Testis (tissue), 2 donors: ENCODE results near the gene DCLK2.

Source experiments
- POLR2A ChIP-seq: fragments of 450-650 bp; IDR thresholded peaks from one replicate; pipeline ENCODE4 v1.6.1; 2017; ENCODE audit warnings: antibody characterized with exemption, mild to moderate bottlenecking, moderate library complexity
- TF ChIP-seq, protein P1 (sequence below), 3 experiments: fragments of 450-650 bp in 2 of 3; fragments of 200-600 bp in 1 of 3; sonication (generic) in 1 of 3; IDR thresholded peaks; one replicate each; pipeline ENCODE4 v1.5.1; 2016 to 2019; ENCODE audit warnings: antibody characterized with exemption in 3 of 3, mild to moderate bottlenecking in 2 of 3, moderate library complexity in 1 of 3

DNA sequence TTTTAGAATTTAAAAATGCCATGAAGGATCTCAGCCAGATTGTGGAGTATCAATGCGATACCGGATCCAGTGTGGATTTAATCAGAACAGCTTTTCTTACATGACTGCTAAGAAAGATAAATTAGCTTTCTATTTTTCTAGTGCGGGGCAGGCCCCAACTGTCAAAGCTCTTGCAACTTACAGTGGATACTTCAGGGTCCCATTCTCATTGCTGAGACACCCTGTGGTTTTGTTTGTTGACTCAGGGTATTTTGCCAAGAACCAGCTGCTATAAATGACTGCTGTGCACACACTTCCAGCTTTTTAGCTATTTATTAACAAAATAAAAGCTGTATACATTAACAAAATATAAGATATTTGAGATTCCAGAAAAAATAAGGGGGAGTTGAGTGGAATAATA is 166.4 kb downstream of the DCLK2 start:
- TF ChIP-seq, protein P1, sequence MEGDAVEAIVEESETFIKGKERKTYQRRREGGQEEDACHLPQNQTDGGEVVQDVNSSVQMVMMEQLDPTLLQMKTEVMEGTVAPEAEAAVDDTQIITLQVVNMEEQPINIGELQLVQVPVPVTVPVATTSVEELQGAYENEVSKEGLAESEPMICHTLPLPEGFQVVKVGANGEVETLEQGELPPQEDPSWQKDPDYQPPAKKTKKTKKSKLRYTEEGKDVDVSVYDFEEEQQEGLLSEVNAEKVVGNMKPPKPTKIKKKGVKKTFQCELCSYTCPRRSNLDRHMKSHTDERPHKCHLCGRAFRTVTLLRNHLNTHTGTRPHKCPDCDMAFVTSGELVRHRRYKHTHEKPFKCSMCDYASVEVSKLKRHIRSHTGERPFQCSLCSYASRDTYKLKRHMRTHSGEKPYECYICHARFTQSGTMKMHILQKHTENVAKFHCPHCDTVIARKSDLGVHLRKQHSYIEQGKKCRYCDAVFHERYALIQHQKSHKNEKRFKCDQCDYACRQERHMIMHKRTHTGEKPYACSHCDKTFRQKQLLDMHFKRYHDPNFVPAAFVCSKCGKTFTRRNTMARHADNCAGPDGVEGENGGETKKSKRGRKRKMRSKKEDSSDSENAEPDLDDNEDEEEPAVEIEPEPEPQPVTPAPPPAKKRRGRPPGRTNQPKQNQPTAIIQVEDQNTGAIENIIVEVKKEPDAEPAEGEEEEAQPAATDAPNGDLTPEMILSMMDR (IDR thresholded peaks at IDR 0.05) = no peak
- no peak for TF ChIP-seq POLR2A
